Stimulated activated CD4-positive, alpha-beta T cell treated with anti-CD3 and anti-CD28 coated beads, TNF-alpha, amount 100 ng/mL, for 48 hours (primary cell): ENCODE data around the gene TIMM29.

Experiments
- DNase-seq, 3 donors: peaks; one replicate each; pipeline ENCODE4 v3.0.0-alpha.2; 2020; ENCODE audit warnings: low read depth in 3 of 3

Gene TIMM29

DNA sequence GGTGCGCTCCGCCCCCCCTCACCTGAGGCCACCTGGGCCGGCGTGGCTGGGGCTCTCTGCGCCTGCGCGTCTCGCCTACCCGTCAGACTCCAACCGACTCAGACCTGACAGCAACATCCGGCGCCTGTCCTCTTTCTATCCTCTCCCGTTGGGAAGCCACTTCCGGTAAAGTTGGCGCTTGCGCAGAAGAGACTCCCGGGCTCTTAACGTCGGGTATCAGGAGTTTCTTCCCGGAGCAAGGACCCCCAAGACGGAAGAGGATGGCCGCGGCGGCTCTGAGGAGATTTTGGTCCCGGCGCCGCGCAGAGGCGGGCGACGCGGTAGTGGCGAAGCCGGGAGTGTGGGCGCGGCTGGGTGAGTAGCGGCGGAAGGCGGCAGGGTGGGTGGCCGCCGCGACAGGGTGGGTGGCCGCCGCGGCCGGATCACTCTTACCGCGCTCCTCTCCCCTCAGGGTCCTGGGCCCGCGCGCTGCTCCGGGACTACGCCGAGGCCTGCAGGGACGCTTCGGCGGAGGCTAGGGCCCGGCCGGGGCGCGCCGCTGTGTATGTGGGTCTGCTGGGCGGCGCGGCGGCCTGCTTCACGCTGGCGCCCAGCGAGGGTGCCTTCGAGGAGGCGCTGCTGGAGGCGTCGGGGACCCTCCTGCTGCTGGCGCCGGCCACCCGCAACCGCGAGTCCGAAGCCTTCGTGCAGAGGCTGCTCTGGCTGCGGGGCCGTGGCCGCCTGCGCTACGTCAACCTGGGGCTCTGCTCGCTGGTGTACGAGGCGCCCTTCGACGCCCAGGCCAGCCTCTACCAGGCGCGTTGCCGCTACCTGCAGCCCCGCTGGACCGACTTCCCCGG lies at the start of gene TIMM29, which contains the start of gene YIPF2:
TSS of gene TIMM29 (plus strand) at position 249 of the 839 bp plus-strand sequence. CDS start at position 261, 12 bp downstream.
TSS of gene YIPF2 (minus strand) at position 77 of the 839 bp plus-strand sequence. CDS start 229 bp downstream, outside the sequence.
- peak; percentile 93 to 95 (median 94) for DNase-seq

GRCh38 chr19:10881403-10882107 lies 47.1 kb upstream of the TIMM29 start:
- no peak for DNase-seq

DNA sequence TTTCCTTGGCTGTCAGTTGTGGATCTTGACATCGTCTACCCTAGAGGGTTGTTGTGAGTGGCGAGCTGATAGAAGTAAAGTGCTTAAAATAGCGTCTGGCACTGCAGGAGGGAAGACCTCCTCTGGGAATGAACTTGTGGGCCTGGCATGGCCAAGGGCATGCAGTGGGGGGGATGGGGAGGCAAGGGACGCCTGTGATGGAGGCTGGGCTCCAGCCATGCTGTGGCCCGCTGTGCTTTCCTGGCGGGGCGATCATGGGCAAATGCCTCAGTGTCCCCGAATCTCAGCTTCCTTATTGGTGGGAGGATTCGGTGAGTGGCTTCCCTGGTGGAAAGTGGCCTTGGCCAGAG lies 46.5 kb upstream of the TIMM29 start:
- no peak for DNase-seq

DNA sequence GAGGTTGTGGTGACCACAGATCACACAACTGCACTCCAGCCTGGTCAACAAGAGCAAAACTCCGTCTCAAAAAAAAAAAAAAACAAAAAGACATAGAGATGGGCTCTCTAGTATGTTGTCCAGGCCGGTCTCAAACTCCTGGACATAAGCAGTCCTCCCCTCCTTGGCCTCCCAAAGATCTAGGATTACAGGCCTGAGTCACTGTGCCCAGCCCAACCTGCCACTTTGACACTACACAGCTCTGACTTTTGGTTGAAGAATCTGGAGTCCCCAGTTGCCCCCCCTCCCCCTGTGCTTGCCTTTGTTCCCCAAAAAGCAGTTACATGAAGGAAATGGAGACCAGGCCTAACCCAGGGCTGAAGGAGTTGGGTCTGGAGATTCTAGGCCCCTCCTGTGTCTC lies 44.3 kb upstream of the TIMM29 start:
- DNase-seq = no peak

DNA sequence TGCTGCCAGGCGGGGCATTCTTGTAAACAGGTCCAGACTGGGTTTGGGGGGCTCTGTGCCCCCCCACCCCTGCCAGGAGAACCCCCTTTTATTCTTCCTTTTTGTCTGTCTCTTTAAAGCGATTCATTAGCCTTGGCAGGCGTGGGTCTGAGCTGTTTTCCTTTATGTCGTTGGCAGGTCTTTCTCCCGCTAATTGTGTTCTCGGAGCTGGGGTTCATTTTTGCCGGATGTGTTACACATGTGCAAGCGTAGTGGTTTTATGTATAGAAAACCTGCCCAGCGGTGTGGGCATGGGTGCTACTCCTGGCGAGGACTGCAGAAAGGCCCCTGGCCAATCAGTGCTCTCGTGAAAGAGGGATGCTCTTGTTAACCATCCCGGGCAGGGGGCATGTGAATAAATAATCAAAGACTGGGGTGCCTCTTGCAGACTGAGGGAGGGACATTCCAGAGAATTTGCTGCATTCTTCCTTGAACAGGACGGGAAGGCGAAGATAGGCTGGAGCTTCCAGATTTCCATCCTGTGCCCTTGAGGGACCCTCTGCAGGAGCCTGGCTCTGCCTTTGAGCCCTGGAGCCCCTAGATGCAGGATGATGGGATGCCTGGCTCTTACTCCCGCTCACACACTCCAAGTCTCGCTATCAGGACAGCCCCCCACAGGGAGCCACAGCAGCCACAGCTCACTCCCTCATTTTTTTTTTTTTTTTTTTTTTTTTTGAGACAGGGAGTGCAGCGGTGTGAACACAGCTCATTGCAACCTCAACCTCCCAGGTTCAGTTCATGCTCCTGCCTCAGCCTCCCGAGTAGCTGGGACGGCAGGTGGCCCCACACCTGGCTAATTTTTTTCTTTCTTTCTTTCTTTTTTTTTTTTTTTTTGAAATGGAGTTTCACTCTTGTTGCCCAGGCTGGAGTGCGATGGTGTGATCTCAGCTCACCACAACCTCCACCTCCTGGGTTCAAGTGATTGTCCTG lies 43.1 kb upstream of the TIMM29 start:
- DNase-seq = no peak

DNA sequence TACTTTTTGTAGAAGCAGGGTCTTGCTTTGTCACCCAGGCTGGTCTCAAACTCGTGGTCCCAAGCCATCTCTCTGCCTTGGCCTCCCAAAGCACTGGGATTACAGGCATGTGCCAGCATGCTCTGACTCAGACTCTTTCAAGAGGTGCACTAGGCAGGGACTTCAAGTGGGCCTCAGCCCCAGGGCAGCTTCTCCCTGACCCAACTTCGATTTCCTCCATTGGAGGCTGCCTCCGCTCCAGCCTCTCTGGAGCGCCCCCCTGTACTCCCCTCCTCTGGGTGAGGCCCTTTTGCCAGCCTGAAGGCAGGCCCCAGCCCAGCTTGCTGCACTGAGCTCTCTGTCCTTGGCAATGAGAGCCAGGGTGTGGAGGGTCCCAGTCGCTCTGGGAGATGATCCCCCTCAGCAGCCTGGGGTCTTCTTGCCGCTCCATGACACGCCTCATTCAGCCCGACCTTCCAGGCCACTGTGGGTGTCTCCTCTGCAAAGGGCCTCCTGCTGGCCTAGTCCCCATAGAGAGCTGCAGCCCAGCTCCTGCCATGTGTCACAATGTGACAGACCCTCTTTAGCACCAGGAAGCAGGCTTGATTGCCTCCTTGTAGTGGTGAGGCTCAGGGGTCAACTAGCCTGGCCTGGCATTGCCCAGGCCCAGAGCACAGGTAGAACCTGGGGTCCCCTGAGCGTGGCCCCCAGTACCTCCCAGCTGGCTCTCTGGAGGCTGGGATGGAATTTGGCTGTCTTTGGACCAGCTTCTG lies 40.8 kb upstream of the TIMM29 start:
- no peak for DNase-seq

- no peak for DNase-seq
Observed at GRCh38 chr19:10888421-10888866, 40.2 kb upstream of the TIMM29 start.

DNA sequence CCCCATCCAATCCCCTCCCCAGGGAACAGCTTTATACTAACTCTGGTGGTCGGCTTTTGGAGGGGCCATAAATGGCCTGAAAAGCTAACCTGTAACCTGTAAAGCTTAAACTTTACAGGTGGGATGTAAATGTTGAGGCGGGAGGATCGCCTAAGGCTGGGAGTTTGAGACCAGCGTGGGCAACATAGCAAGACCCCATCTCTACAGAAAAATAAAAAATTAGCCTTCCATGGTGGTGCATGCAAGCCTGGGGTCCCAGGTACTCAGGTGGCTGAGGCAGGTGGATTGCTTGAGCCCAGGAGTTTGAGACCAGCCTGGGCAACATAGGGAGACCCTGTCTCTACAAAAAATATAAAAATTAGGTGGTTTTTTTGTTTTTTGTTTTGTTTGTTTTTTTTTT lies 38.7 kb upstream of the TIMM29 start:
- no peak for DNase-seq

DNA sequence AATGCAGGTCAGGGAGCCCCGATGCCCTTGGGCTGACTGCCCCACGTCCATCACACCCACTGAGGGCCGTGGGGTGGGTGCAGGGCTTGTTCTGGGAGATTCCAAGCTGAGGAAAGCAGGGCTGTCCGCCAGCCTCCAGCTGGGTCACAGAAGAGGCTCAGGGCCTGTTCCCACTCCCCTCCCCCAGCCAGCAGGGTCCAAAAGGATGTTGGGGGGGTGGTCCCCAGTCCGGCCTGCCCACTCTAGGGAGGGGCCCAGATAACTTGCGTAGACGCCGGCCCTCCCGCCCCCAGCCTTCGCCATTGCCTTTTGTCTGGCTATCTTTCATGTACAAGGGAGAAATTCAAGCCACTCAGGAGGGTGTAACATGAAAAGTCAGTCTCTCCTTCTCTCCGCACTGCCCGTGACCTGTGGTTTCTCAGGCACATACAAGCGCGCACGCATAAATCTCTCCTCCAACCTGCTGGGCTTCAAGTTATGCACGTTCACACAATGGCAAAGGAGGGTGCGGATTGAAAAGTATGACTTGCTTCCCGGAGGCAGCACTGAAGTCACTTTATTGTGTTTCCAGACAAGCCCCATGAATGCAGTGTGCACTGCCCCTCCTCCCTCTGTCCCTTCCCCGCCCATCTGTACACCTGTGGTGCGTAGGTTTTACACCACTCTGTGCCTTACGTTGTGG lies 37.1 kb upstream of the TIMM29 start:
- no peak for DNase-seq

GRCh38 chr19:10892256-10892655 lies 36.4 kb upstream of the TIMM29 start:
- DNase-seq = no peak

DNA sequence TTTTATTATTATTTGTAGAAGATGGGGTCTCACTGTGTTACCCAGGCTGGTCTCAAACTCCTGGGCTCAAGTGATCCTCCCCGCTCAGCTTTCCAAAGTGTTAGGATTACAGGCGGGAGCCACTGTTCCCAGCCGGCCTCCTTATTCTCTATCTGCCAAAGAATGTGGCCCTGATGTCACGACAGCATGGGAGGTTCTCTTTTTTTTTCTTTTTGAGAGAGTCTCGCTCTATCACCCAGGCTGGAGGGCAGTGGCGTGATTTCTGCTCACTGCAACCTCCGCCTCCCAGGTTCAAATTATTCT lies 33.7 kb upstream of the TIMM29 start:
- DNase-seq = no peak

- DNase-seq = no peak
Observed at GRCh38 chr19:10895363-10895762, 33.2 kb upstream of the TIMM29 start.

GRCh38 chr19:10895920-10896319 lies 32.7 kb upstream of the TIMM29 start:
- no peak for DNase-seq

DNA sequence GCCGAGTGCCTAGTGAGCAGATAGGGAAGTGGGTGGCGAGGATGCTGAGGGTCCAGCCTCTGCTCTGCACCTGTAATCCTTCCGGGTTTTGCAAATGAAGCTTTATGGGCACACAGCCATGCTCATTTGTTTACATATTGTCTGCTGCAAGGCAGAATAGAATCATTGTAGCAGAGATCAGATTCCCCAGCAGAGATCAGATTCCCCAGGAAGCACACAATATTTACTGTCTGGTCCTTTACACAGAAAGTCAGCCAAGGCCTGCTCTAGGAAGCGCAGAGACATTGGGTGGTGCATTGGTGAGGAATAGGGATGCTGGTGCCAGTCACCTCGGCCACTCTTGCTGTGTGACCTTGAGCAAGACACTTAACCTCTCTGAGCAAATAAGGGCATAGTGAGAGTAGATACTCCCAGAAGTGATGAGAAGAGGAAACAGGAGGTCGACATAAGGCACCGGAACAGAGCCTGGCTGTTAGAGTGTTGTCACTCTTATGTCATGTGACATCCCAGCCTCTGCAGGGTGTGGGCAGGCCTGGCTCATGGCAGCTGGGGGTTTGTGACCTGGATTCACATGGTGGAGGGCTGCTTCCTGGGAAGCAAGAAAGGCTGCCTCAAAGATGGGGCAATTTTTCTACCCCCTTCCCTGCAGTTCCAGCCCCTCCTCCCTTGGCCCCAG lies 31.6 kb upstream of the TIMM29 start:
- DNase-seq = no peak

GRCh38 chr19:10898633-10899032 lies 30.0 kb upstream of the TIMM29 start:
- no peak for DNase-seq

GRCh38 chr19:10899151-10899653 lies 29.4 kb upstream of the TIMM29 start:
- no peak for DNase-seq

DNA sequence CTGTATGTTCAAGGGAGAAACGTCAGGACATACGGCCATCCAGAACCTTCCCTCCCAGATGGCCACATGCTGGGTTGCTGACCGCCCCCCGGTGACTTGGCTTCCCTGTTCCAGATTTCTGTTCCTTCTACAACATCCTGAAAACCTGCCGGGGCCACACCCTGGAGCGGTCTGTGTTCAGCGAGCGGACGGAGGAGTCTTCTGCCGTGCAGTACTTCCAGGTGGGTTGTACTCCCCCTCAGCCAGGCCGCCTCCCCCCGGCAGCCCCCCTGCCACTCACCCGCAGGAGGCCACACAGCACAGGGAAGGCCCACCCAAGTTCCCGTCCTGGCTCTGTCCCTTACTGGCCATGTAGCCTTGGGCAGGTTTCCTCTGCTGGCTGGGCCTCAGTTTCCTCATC lies 20.7 kb upstream of the TIMM29 start:
- no peak for DNase-seq

- DNase-seq = no peak
Observed at GRCh38 chr19:10908380-10908960, 20.1 kb upstream of the TIMM29 start.

- DNase-seq = no peak
Observed at GRCh38 chr19:10911579-10912363, 16.8 kb upstream of the TIMM29 start.
